ENCODE measurements around the gene SORCS3. TPM values are rescaled to one million over a fixed set of nuclear protein-coding genes. Genes with fewer than 3 reads are reported as not detected.

The SORCS3 gene
- total RNA-seq, 1 experiment from 2014 or later = not detected

GRCh38 chr10:104937567-104937966, 296.5 kb downstream of the SORCS3 start:
- Histone ChIP-seq H3K4me3 (replicated peaks in 1 of 2; ENCODE audit: low read depth in 1 of 2, low read length in 2 of 2) (0 out of 4 replicates have a peak overlapping the region, but pooled peaks of 1 of the 2 experiments have one; percentile 11), H3K4me1 (ENCODE audit: control insufficient read depth in 1 of 2, insufficient read depth in 2 of 2, low read length in 2 of 2) (peaks cover 17 to 23% of the 10 kb centered on the region in 2 experiments), H3K9me2 (ENCODE audit: insufficient read depth) (no peaks in the 10 kb centered on the region), H3K9ac (ENCODE audit: low read length) (no peak overlapping the region), H3K79me2 (ENCODE audit: insufficient read depth, low read length) (no peaks in the 10 kb centered on the region), H2AFZ (ENCODE audit: low read depth, low read length, poor library complexity, severe bottlenecking) (peak overlapping the region; percentile 2), H3K36me3 (ENCODE audit: control insufficient read depth in 1 of 2, insufficient read depth in 2 of 2, low read length in 2 of 2) (no peaks in the 10 kb centered on the region), H3K27me3 (ENCODE audit: insufficient read depth, low read length) (no peaks in the 10 kb centered on the region), H3K27ac (ENCODE audit: low read depth, low read length) (no peak overlapping the region), H4K20me1 (ENCODE audit: insufficient read depth) (no peaks in the 10 kb centered on the region), H3K9me3 (ENCODE audit: control insufficient read depth in 1 of 2, insufficient read depth in 1 of 2, low read depth in 1 of 2, low read length in 2 of 2) (no peaks in the 10 kb centered on the region), H3K4me2 (ENCODE audit: low read length) (peak overlapping the region; percentile 50)
- ChIA-PET POLR2A (interaction anchor here (1.0 kb wide), 1 partner anchor 10 kb away, joined by 3 read pairs; no protein-coding TSS in a partner anchor), RAD21 (ENCODE audit: low non-redundant PET in 1 of 2, low total read pairs in 2 of 2, uncharacterized antibody in 2 of 2, unreplicated experiment in 2 of 2) (no interaction called here), CTCF (no interaction called here)
- BruUV-seq (replicated peaks) = no TSS peak
- intact Hi-C loops (cut with micrococcal nuclease) = loop anchor here (1.0 kb wide), 1 partner anchor 170 kb away; no protein-coding TSS in a partner anchor
- DNase-seq (ENCODE audit: low read depth, low spot score) (peak; percentile 93), ATAC-seq (peak; percentile 95)
- TF ChIP-seq MAX (IDR thresholded peaks at IDR 0.05) = peak; percentile 89
- TF ChIP-seq ZFX (IDR thresholded peaks at IDR 0.05) = no peak
- peak; percentile 47 for TF ChIP-seq YY1 (IDR thresholded peaks at IDR 0.05; ENCODE audit: extremely low read depth, insufficient replicate concordance, low read depth, low read length)
- TF ChIP-seq, protein P1, sequence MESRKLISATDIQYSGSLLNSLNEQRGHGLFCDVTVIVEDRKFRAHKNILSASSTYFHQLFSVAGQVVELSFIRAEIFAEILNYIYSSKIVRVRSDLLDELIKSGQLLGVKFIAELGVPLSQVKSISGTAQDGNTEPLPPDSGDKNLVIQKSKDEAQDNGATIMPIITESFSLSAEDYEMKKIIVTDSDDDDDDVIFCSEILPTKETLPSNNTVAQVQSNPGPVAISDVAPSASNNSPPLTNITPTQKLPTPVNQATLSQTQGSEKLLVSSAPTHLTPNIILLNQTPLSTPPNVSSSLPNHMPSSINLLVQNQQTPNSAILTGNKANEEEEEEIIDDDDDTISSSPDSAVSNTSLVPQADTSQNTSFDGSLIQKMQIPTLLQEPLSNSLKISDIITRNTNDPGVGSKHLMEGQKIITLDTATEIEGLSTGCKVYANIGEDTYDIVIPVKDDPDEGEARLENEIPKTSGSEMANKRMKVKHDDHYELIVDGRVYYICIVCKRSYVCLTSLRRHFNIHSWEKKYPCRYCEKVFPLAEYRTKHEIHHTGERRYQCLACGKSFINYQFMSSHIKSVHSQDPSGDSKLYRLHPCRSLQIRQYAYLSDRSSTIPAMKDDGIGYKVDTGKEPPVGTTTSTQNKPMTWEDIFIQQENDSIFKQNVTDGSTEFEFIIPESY (IDR thresholded peaks at IDR 0.05; ENCODE audit: extremely low read depth, insufficient replicate concordance, low read length) = no peak
- TF ChIP-seq EZH2phosphoT487 (IDR thresholded peaks at IDR 0.05; ENCODE audit: borderline replicate concordance) = no peak
- no peak for TF ChIP-seq REST (IDR thresholded peaks at IDR 0.05; ENCODE audit: low read depth)
- TF ChIP-seq, protein P2, sequence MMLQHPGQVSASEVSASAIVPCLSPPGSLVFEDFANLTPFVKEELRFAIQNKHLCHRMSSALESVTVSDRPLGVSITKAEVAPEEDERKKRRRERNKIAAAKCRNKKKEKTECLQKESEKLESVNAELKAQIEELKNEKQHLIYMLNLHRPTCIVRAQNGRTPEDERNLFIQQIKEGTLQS (IDR thresholded peaks at IDR 0.05) = peak; percentile 46; the same call in 1 of the 2 replicates
- peak; percentile 56; the same call in 1 of the 2 replicates for TF ChIP-seq CEBPB (IDR thresholded peaks at IDR 0.05; ENCODE audit: low read depth)
- peak; percentile 89 for TF ChIP-seq SP1 (IDR thresholded peaks at IDR 0.05; ENCODE audit: low read depth)
- TF ChIP-seq SRF (IDR thresholded peaks at IDR 0.05; ENCODE audit: low read depth) = peak; percentile 71
- TF ChIP-seq FOSL1 (IDR thresholded peaks at IDR 0.05; ENCODE audit: low read depth) = peak; percentile 99
- 0 out of 2 replicates have a peak, but pooled peaks have one; percentile 72 for TF ChIP-seq SIN3A (IDR thresholded peaks at IDR 0.05; ENCODE audit: low read depth)
- peak; percentile 95 for TF ChIP-seq JUND (IDR thresholded peaks at IDR 0.05)
- no peak for TF ChIP-seq EGR1 (IDR thresholded peaks at IDR 0.05; ENCODE audit: low read depth)
- peak; percentile 44; the same call in 1 of the 2 replicates for TF ChIP-seq POLR2AphosphoS5 (IDR thresholded peaks at IDR 0.05; ENCODE audit: low read depth, low read length)
- TF ChIP-seq POLR2A (IDR thresholded peaks at IDR 0.05; ENCODE audit: borderline replicate concordance, extremely low read depth, insufficient read depth, insufficient read length) = no peak
- no peak for TF ChIP-seq EZH2 (IDR thresholded peaks at IDR 0.05)
- peak; percentile 90 for TF ChIP-seq TCF7L2 (IDR thresholded peaks at IDR 0.05; ENCODE audit: borderline replicate concordance, extremely low read depth, insufficient read depth, insufficient read length)
- TF ChIP-seq CTCF (IDR thresholded peaks at IDR 0.05 in 2 of 3, conservative IDR thresholded peaks at IDR 0.05 in 1 of 3; ENCODE audit: borderline replicate concordance in 1 of 3, insufficient read depth in 1 of 3, low read depth in 2 of 3, low read length in 2 of 3) = no peak
- no peak for TF ChIP-seq ELF1 (IDR thresholded peaks at IDR 0.05; ENCODE audit: borderline replicate concordance, low read depth)
- peak; percentile 98 for TF ChIP-seq CBX3 (IDR thresholded peaks at IDR 0.05; ENCODE audit: low read depth)
